ENCODE data around the gene ZNF212.
"Not testable (repeated sequence)": the region's sequence is repeated elsewhere in the genome, so short reads cannot be mapped to it uniquely, and the experiment has no call there.

Gene ZNF212

GRCh38 chr7:149223761-149224160 is 15.7 kb upstream of the ZNF212 start:
- Histone ChIP-seq H3K4me3 (ENCODE audit: low read depth, low read length) (no peak overlapping the region), H3K27ac (no peak overlapping the region), H3K36me3 (replicated peaks) (peaks cover 41% of the 10 kb centered on the region), H3K27me3 (replicated peaks) (no peaks in the 10 kb centered on the region)
- no peak for DNase-seq
- TF ChIP-seq CTCF (IDR thresholded peaks at IDR 0.05; ENCODE audit: low read depth, low read length, missing control alignments), result no peak
- in situ Hi-C loops (cut with HindIII; ENCODE audit: low pct_ligation_motif_present, low sequenced_read_pairs), result no loop called here

GRCh38 chr7:149224352-149224751 is 15.1 kb upstream of the ZNF212 start:
- in situ Hi-C loops (cut with HindIII; ENCODE audit: low pct_ligation_motif_present, low sequenced_read_pairs), result no loop called here
- Histone ChIP-seq H3K27ac (no peak overlapping the region), H3K36me3 (replicated peaks) (peaks cover 38% of the 10 kb centered on the region), H3K27me3 (replicated peaks) (no peaks in the 10 kb centered on the region), H3K4me3 (ENCODE audit: low read depth, low read length) (no peak overlapping the region)
- no peak for TF ChIP-seq CTCF (IDR thresholded peaks at IDR 0.05; ENCODE audit: low read depth, low read length, missing control alignments)
- DNase-seq, result no peak

- TF ChIP-seq CTCF (IDR thresholded peaks at IDR 0.05; ENCODE audit: low read depth, low read length, missing control alignments), result no peak
- H3K36me3 ChIP-seq (replicated peaks), result peaks cover 38% of the 10 kb centered on the region
- H3K27me3 ChIP-seq (replicated peaks), result no peaks in the 10 kb centered on the region
- H3K4me3 ChIP-seq (ENCODE audit: low read depth, low read length), result no peak overlapping the region
- no peak for DNase-seq
- no peak overlapping the region for H3K27ac ChIP-seq
- in situ Hi-C loops (cut with HindIII; ENCODE audit: low pct_ligation_motif_present, low sequenced_read_pairs), result no loop called here
Measured at GRCh38 chr7:149225106-149225505, 14.3 kb upstream of the ZNF212 start.

GRCh38 chr7:149225656-149226055 is 13.8 kb upstream of the ZNF212 start:
- in situ Hi-C loops (cut with HindIII; ENCODE audit: low pct_ligation_motif_present, low sequenced_read_pairs), result no loop called here
- Histone ChIP-seq H3K27ac (no peak overlapping the region), H3K27me3 (replicated peaks) (no peaks in the 10 kb centered on the region), H3K36me3 (replicated peaks) (peaks cover 38% of the 10 kb centered on the region), H3K4me3 (ENCODE audit: low read depth, low read length) (no peak overlapping the region)
- no peak for TF ChIP-seq CTCF (IDR thresholded peaks at IDR 0.05; ENCODE audit: low read depth, low read length, missing control alignments)
- DNase-seq, result no peak

GRCh38 chr7:149226366-149226765 is 13.1 kb upstream of the ZNF212 start:
- H3K36me3 ChIP-seq (replicated peaks), result peaks cover 33% of the 10 kb centered on the region
- H3K27ac ChIP-seq; in situ Hi-C loops (cut with HindIII; ENCODE audit: low pct_ligation_motif_present, low sequenced_read_pairs): not testable (repeated sequence)

GRCh38 chr7:149226840-149227494 is 12.5 kb upstream of the ZNF212 start:
- in situ Hi-C loops (cut with HindIII; ENCODE audit: low pct_ligation_motif_present, low sequenced_read_pairs), result no loop called here
- Histone ChIP-seq H3K27me3 (replicated peaks) (no peaks in the 10 kb centered on the region), H3K36me3 (replicated peaks) (peaks cover 29% of the 10 kb centered on the region), H3K27ac (no peak overlapping the region), H3K4me3 (ENCODE audit: low read depth, low read length) (no peak overlapping the region)
- TF ChIP-seq CTCF (IDR thresholded peaks at IDR 0.05; ENCODE audit: low read depth, low read length, missing control alignments), result no peak
- DNase-seq, result no peak

More at GRCh38 chr7:149226366-149226765, 13.1 kb upstream of the ZNF212 start:
- H3K4me3 ChIP-seq (ENCODE audit: low read depth, low read length); DNase-seq; H3K27me3 ChIP-seq (replicated peaks): not testable (repeated sequence)

Measured in brain microvascular endothelial cell (primary cell).